Subcutaneous abdominal adipose tissue (tissue), 5 donors: ENCODE data around the gene FOXA2.
"Not testable (repeated sequence)": the region's sequence is repeated elsewhere in the genome, so short reads cannot be mapped to it uniquely, and the experiment has no call there.

Source experiments
- H3K27ac ChIP-seq: one replicate; pipeline ENCODE4 v1.7.0; 2013; ENCODE audit warnings: low read depth, mild to moderate bottlenecking, inconsistent platforms, low read length, moderate library complexity
- H3K27me3 ChIP-seq, 5 donors: one replicate each; pipeline ENCODE4 v1.7.0; 2013; ENCODE audit warnings: low read length in 5 of 5, inconsistent platforms in 1 of 5; ENCODE audit not compliant: control insufficient read depth in 5 of 5, insufficient read depth in 4 of 5
- H3K36me3 ChIP-seq, 5 donors: one replicate each; pipeline ENCODE4 v1.7.0; 2013; ENCODE audit warnings: low read length in 5 of 5; ENCODE audit not compliant: control insufficient read depth in 5 of 5, insufficient read depth in 5 of 5
- H3K4me1 ChIP-seq, 5 donors: one replicate each; pipeline ENCODE4 v1.7.0; 2013; ENCODE audit warnings: low read length in 5 of 5, mild to moderate bottlenecking in 3 of 5, moderate library complexity in 1 of 5; ENCODE audit not compliant: control insufficient read depth in 5 of 5, insufficient read depth in 5 of 5
- H3K4me3 ChIP-seq, 5 donors: one replicate each; pipeline ENCODE4 v1.7.0; 2013; ENCODE audit warnings: low read length in 5 of 5, low read depth in 1 of 5
- H3K9ac ChIP-seq, 5 donors: one replicate each; pipeline ENCODE4 v1.7.0; 2013; ENCODE audit warnings: low read length in 5 of 5, mild to moderate bottlenecking in 4 of 5, moderate library complexity in 3 of 5
- H3K9me3 ChIP-seq, 5 donors: one replicate each; pipeline ENCODE4 v1.7.0; 2013; ENCODE audit warnings: low read length in 5 of 5; ENCODE audit not compliant: control insufficient read depth in 5 of 5
- donor health status: healthy.
- donor health status: healthy.
- donor health status: healthy.
- donor health status: healthy.
- donor health status: healthy.

The FOXA2 gene

GRCh38 chr20:22557403-22558276, 26.7 kb downstream of the FOXA2 start:
- no peak overlapping the region for H3K9ac ChIP-seq
- H3K27ac ChIP-seq = no peak overlapping the region
- H3K4me1 ChIP-seq = no peaks in the 10 kb centered on the region
- no peak overlapping the region for H3K4me3 ChIP-seq
- H3K36me3 ChIP-seq = no peaks in the 10 kb centered on the region
- H3K27me3 ChIP-seq = peaks cover 16 to 52% (median 39%) of the 10 kb centered on the region in 5 donors
- peaks cover 0 to 4% (median 0%) of the 10 kb centered on the region in 5 donors for H3K9me3 ChIP-seq

- H3K27ac ChIP-seq = no peak overlapping the region
- H3K9me3 ChIP-seq = peaks cover 0 to 4% (median 0%) of the 10 kb centered on the region in 5 donors
- H3K9ac ChIP-seq = no peak overlapping the region
- no peak overlapping the region for H3K4me3 ChIP-seq
- H3K4me1 ChIP-seq = no peaks in the 10 kb centered on the region
- H3K27me3 ChIP-seq = peaks cover 16 to 46% (median 31%) of the 10 kb centered on the region in 5 donors
- H3K36me3 ChIP-seq = no peaks in the 10 kb centered on the region
Observed at GRCh38 chr20:22556565-22557056, 27.8 kb downstream of the FOXA2 start.

GRCh38 chr20:22555791-22556564, 28.4 kb downstream of the FOXA2 start:
- Histone ChIP-seq H3K9me3 (peaks cover 0 to 4% (median 0%) of the 10 kb centered on the region in 5 donors), H3K4me1 (no peaks in the 10 kb centered on the region), H3K27ac (no peak overlapping the region), H3K4me3 (no peak overlapping the region), H3K36me3 (no peaks in the 10 kb centered on the region), H3K27me3 (peaks cover 21 to 43% (median 33%) of the 10 kb centered on the region in 5 donors), H3K9ac (no peak overlapping the region)

GRCh38 chr20:22554391-22554790, 30.0 kb downstream of the FOXA2 start:
- Histone ChIP-seq H3K9me3 (peaks cover 0 to 4% (median 0%) of the 10 kb centered on the region in 5 donors), H3K36me3 (no peaks in the 10 kb centered on the region), H3K27me3 (peaks cover 16 to 28% (median 23%) of the 10 kb centered on the region in 5 donors), H3K4me3 (no peak overlapping the region), H3K9ac (no peak overlapping the region), H3K4me1 (no peaks in the 10 kb centered on the region), H3K27ac (no peak overlapping the region)

GRCh38 chr20:22550514-22550913, 33.9 kb downstream of the FOXA2 start:
- not testable (repeated sequence) for H3K9ac ChIP-seq, H3K4me3 ChIP-seq, H3K9me3 ChIP-seq, H3K36me3 ChIP-seq, H3K4me1 ChIP-seq, H3K27ac ChIP-seq
- H3K27me3 ChIP-seq = peaks cover 0 to 12% (median 10%) of the 10 kb centered on the region in 5 donors

GRCh38 chr20:22548040-22548439, 36.3 kb downstream of the FOXA2 start:
- Histone ChIP-seq H3K27ac (no peak overlapping the region), H3K36me3 (no peaks in the 10 kb centered on the region), H3K9me3 (no peaks in the 10 kb centered on the region), H3K9ac (no peak overlapping the region), H3K4me1 (no peaks in the 10 kb centered on the region), H3K4me3 (no peak overlapping the region), H3K27me3 (peaks cover 0 to 15% (median 9%) of the 10 kb centered on the region in 5 donors)

GRCh38 chr20:22546344-22546743, 38.0 kb downstream of the FOXA2 start:
- H3K4me1 ChIP-seq = no peaks in the 10 kb centered on the region
- H3K27me3 ChIP-seq = peaks cover 0 to 15% (median 6%) of the 10 kb centered on the region in 5 donors

GRCh38 chr20:22545045-22545444, 39.3 kb downstream of the FOXA2 start:
- Histone ChIP-seq H3K27me3 (peaks cover 0 to 12% (median 3%) of the 10 kb centered on the region in 5 donors), H3K4me1 (no peaks in the 10 kb centered on the region), H3K27ac (no peak overlapping the region), H3K4me3 (no peak overlapping the region), H3K9me3 (no peaks in the 10 kb centered on the region), H3K9ac (no peak overlapping the region), H3K36me3 (no peaks in the 10 kb centered on the region)

More at GRCh38 chr20:22546344-22546743, 38.0 kb downstream of the FOXA2 start:
- Histone ChIP-seq H3K9me3 (no peaks in the 10 kb centered on the region), H3K9ac (no peak overlapping the region), H3K27ac (no peak overlapping the region), H3K4me3 (no peak overlapping the region), H3K36me3 (no peaks in the 10 kb centered on the region)

GRCh38 chr20:22544462-22544861, 39.9 kb downstream of the FOXA2 start:
- Histone ChIP-seq H3K27me3 (peaks cover 0 to 12% (median 3%) of the 10 kb centered on the region in 5 donors), H3K27ac (no peak overlapping the region), H3K4me3 (no peak overlapping the region), H3K4me1 (no peaks in the 10 kb centered on the region), H3K9ac (no peak overlapping the region), H3K9me3 (no peaks in the 10 kb centered on the region), H3K36me3 (no peaks in the 10 kb centered on the region)

- Histone ChIP-seq H3K27me3 (peaks cover 0 to 8% (median 0%) of the 10 kb centered on the region in 5 donors), H3K4me1 (no peaks in the 10 kb centered on the region), H3K9me3 (no peaks in the 10 kb centered on the region), H3K9ac (no peak overlapping the region), H3K36me3 (no peaks in the 10 kb centered on the region), H3K4me3 (no peak overlapping the region), H3K27ac (no peak overlapping the region)
Observed at GRCh38 chr20:22542427-22542826, 41.9 kb downstream of the FOXA2 start.
